ENCODE measurements around the gene GMDS.

GRCh38 chr6:1747003-1747402 lies 498.4 kb downstream of the GMDS start:
- TF ChIP-seq CTCF (IDR thresholded peaks at IDR 0.05) (no peak), POLR2A (IDR thresholded peaks at IDR 0.05) (no peak)

Measured in vagina (tissue), 2 donors.